MM.1S (cell line): ENCODE data around the gene CALML5.

Source experiments
- DNase-seq: peaks from one replicate; pipeline ENCODE4 v3.0.0-alpha.2; 2015
- H2AFZ ChIP-seq: fragments of 300-600 bp; sonication (generic); 2 replicates; pipeline ENCODE4 v1.6.0; 2016; ENCODE audit warnings: antibody characterized with exemption, low read length
- H3F3A ChIP-seq: fragments of 300-600 bp; sonication (generic); 2 replicates; pipeline ENCODE4 v1.6.1; 2016; ENCODE audit warnings: mild to moderate bottlenecking, antibody characterized with exemption, low read length, moderate library complexity, mixed read lengths; ENCODE audit not compliant: insufficient read depth
- H3K27ac ChIP-seq: fragments of 300-600 bp; sonication (generic); 2 replicates; pipeline ENCODE4 v1.5.1; 2016; ENCODE audit warnings: mild to moderate bottlenecking, low read length
- H3K27me3 ChIP-seq: fragments of 300-600 bp; sonication (generic); replicated peaks from 2 replicates; pipeline ENCODE4 v1.6.0; 2016; ENCODE audit warnings: low read length; ENCODE audit not compliant: insufficient read depth
- H3K36me3 ChIP-seq: fragments of 300-600 bp; sonication (generic); replicated peaks from 2 replicates; pipeline ENCODE4 v1.6.1; 2016; ENCODE audit warnings: mild to moderate bottlenecking, low read length, mixed read lengths; ENCODE audit not compliant: insufficient read depth
- H3K4me1 ChIP-seq: fragments of 300-600 bp; sonication (generic); 2 replicates; pipeline ENCODE4 v1.6.1; 2016; ENCODE audit warnings: low read length, mixed read lengths
- H3K4me2 ChIP-seq: fragments of 300-600 bp; sonication (generic); 2 replicates; pipeline ENCODE4 v1.6.0; 2016; ENCODE audit warnings: low read depth, low read length
- H3K4me3 ChIP-seq: fragments of 300-600 bp; sonication (generic); 2 replicates; pipeline ENCODE4 v1.5.1; 2016; ENCODE audit warnings: low read length, mixed read lengths
- H3K79me2 ChIP-seq: fragments of 300-600 bp; sonication (generic); 2 replicates; pipeline ENCODE4 v1.6.1; 2016; ENCODE audit warnings: mixed run types, low read length, mixed read lengths
- H3K9ac ChIP-seq: fragments of 300-600 bp; sonication (generic); 2 replicates; pipeline ENCODE4 v1.6.1; 2016; ENCODE audit warnings: low read length, mixed read lengths
- H3K9me2 ChIP-seq: fragments of 300-600 bp; sonication (generic); replicated peaks from 2 replicates; pipeline ENCODE4 v1.6.1; 2016; ENCODE audit warnings: mild to moderate bottlenecking, low read length, mixed read lengths; ENCODE audit not compliant: insufficient read depth
- H3K9me3 ChIP-seq: fragments of 300-600 bp; sonication (generic); replicated peaks from 2 replicates; pipeline ENCODE4 v1.6.1; 2016; ENCODE audit warnings: mild to moderate bottlenecking, low read length, mixed read lengths; ENCODE audit not compliant: insufficient read depth
- H4K20me1 ChIP-seq: fragments of 300-600 bp; sonication (generic); 2 replicates; pipeline ENCODE4 v1.6.1; 2016; ENCODE audit warnings: mild to moderate bottlenecking, low read length, moderate library complexity, mixed read lengths; ENCODE audit not compliant: insufficient read depth
- CTCF ChIP-seq: fragments of 300-600 bp; sonication (generic); IDR thresholded peaks from 2 replicates; pipeline ENCODE4 v1.5.1; 2016; ENCODE audit warnings: antibody characterized with exemption, low read length, mixed read lengths
- EZH2 ChIP-seq: fragments of 300-600 bp; sonication (generic); optimal IDR thresholded peaks from 2 replicates; pipeline ENCODE3; 2017; ENCODE audit warnings: low read depth, mild to moderate bottlenecking, antibody characterized with exemption, low read length, mixed read lengths
- EZH2phosphoT487 ChIP-seq: fragments of 300-600 bp; sonication (generic); IDR thresholded peaks from 2 replicates; pipeline ENCODE4 v1.6.1; 2018; ENCODE audit warnings: antibody characterized with exemption, low read length

Gene CALML5

GRCh38 chr10:5499493-5500140 is at the start of gene CALML5:
TSS of gene CALML5 (minus strand) at chr10:5499570. CDS start at chr10:5499438, 132 bp downstream.
- Histone ChIP-seq H3K4me2 (no peak within 1 kb of the TSS), H3K27me3 (peaks cover 19% of the 10 kb centered on the region), H3K79me2 (no peaks in the 10 kb centered on the region), H3K9me3 (no peaks in the 10 kb centered on the region), H3K4me3 (no peak within 1 kb of the TSS), H4K20me1 (no peaks in the 10 kb centered on the region), H3K4me1 (no peaks in the 10 kb centered on the region), H3K9ac (no peak within 1 kb of the TSS), H3F3A (no peaks in the 10 kb centered on the region), H3K27ac (no peak within 1 kb of the TSS), H2AFZ (no peak within 1 kb of the TSS), H3K9me2 (no peaks in the 10 kb centered on the region), H3K36me3 (no peaks in the 10 kb centered on the region)
- TF ChIP-seq CTCF (no peak), EZH2 (no peak), EZH2phosphoT487 (no peak)
- no peak for DNase-seq

GRCh38 chr10:5547931-5548660 is 48.7 kb upstream of the CALML5 start:
- no peaks in the 10 kb centered on the region for H3F3A ChIP-seq
- no peak overlapping the region for H3K27ac ChIP-seq
- peak overlapping the region; percentile 30; the same call in 1 of the 2 replicates for H3K9ac ChIP-seq
- H3K4me3 ChIP-seq = peak overlapping the region; percentile 26; the same call in 1 of the 2 replicates
- H3K4me2 ChIP-seq = peak overlapping the region; percentile 87
- H3K36me3 ChIP-seq = no peaks in the 10 kb centered on the region
- no peaks in the 10 kb centered on the region for H3K9me3 ChIP-seq
- H3K79me2 ChIP-seq = no peaks in the 10 kb centered on the region
- peaks cover 12% of the 10 kb centered on the region for H3K4me1 ChIP-seq
- H2AFZ ChIP-seq = peak overlapping the region; percentile 67
- DNase-seq = no peak
- H4K20me1 ChIP-seq = no peaks in the 10 kb centered on the region
- no peaks in the 10 kb centered on the region for H3K27me3 ChIP-seq
- no peak for TF ChIP-seq CTCF
- TF ChIP-seq EZH2 = no peak
- no peak for TF ChIP-seq EZH2phosphoT487
- H3K9me2 ChIP-seq = no peaks in the 10 kb centered on the region

GRCh38 chr10:5547681-5547930 is 48.2 kb upstream of the CALML5 start:
- Histone ChIP-seq H3F3A (no peaks in the 10 kb centered on the region), H3K4me3 (peak overlapping the region; percentile 26; the same call in 1 of the 2 replicates), H3K4me2 (peak overlapping the region; percentile 87), H3K9me3 (no peaks in the 10 kb centered on the region), H3K27me3 (no peaks in the 10 kb centered on the region), H3K27ac (no peak overlapping the region), H3K9ac (peak overlapping the region; percentile 30; the same call in 1 of the 2 replicates), H3K4me1 (peaks cover 12% of the 10 kb centered on the region), H4K20me1 (no peaks in the 10 kb centered on the region), H2AFZ (peak overlapping the region; percentile 67), H3K36me3 (no peaks in the 10 kb centered on the region), H3K79me2 (no peaks in the 10 kb centered on the region), H3K9me2 (no peaks in the 10 kb centered on the region)
- no peak for DNase-seq
- no peak for TF ChIP-seq EZH2phosphoT487
- no peak for TF ChIP-seq EZH2
- no peak for TF ChIP-seq CTCF
